Measurements from ENCODE around the gene GABBR1. TPM values are rescaled to one million over a fixed set of nuclear protein-coding genes. Genes with fewer than 3 reads are reported as not detected.

GABBR1 gene
- total RNA-seq, 4 donors from 2014 or later, result 15.0 to 49.5 (median 20.6) TPM

GRCh38 chr6:29537714-29538403, 95.1 kb downstream of the GABBR1 start:
- TF ChIP-seq CTCF (IDR thresholded peaks at IDR 0.05), result no peak
- no peak for TF ChIP-seq POLR2A (IDR thresholded peaks at IDR 0.05)
- intact Hi-C loops (cut with DNase I; ENCODE audit: low total_unique reads), result no loop called here

GRCh38 chr6:29532320-29532951, 100.5 kb downstream of the GABBR1 start:
- TF ChIP-seq CTCF (IDR thresholded peaks at IDR 0.05) (no peak), POLR2A (IDR thresholded peaks at IDR 0.05) (no peak)
- WGBS, 2 donors, result 55 to 63% methylated on average over 1 of the region's 2 CpGs
- no peak for DNase-seq (ENCODE audit: low spot score in 2 of 2)
- no peak overlapping the region for H3K4me3 ChIP-seq (ENCODE audit: low read depth, poor library complexity, severe bottlenecking)
- intact Hi-C loops (cut with DNase I; ENCODE audit: low total_unique reads), result no loop called here

More at GRCh38 chr6:29537714-29538403, 95.1 kb downstream of the GABBR1 start:
- H3K4me3 ChIP-seq (ENCODE audit: low read depth, poor library complexity, severe bottlenecking), result no peak overlapping the region
- no peak for DNase-seq (ENCODE audit: low spot score in 2 of 2)
- 74 to 80% methylated on average over 4 of the region's 4 CpGs for WGBS, 2 donors

GRCh38 chr6:29531668-29532067, 101.3 kb downstream of the GABBR1 start:
- no peak overlapping the region for H3K4me3 ChIP-seq (ENCODE audit: low read depth, poor library complexity, severe bottlenecking)
- DNase-seq (ENCODE audit: low spot score in 2 of 2), result no peak
- 56 to 91% methylated on average over 3 of the region's 3 CpGs for WGBS, 2 donors
- TF ChIP-seq POLR2A (IDR thresholded peaks at IDR 0.05) (no peak), CTCF (IDR thresholded peaks at IDR 0.05) (no peak)
- intact Hi-C loops (cut with DNase I; ENCODE audit: low total_unique reads), result no loop called here

GRCh38 chr6:29530671-29531310, 102.2 kb downstream of the GABBR1 start:
- TF ChIP-seq CTCF (IDR thresholded peaks at IDR 0.05) (no peak), POLR2A (IDR thresholded peaks at IDR 0.05) (no peak)
- DNase-seq (ENCODE audit: low spot score in 2 of 2), result no peak
- WGBS, 2 donors, result 88 to 90% methylated on average over 2 of the region's 2 CpGs
- no peak overlapping the region for H3K4me3 ChIP-seq (ENCODE audit: low read depth, poor library complexity, severe bottlenecking)
- intact Hi-C loops (cut with DNase I; ENCODE audit: low total_unique reads), result no loop called here

GRCh38 chr6:29529956-29530355, 103.0 kb downstream of the GABBR1 start:
- H3K4me3 ChIP-seq (ENCODE audit: low read depth, poor library complexity, severe bottlenecking), result no peak overlapping the region
- DNase-seq (ENCODE audit: low spot score in 2 of 2), result no peak
- intact Hi-C loops (cut with DNase I; ENCODE audit: low total_unique reads), result no loop called here
- 87 to 93% methylated on average over 3 of the region's 3 CpGs for WGBS, 2 donors
- no peak for TF ChIP-seq POLR2A (IDR thresholded peaks at IDR 0.05)
- no peak for TF ChIP-seq CTCF (IDR thresholded peaks at IDR 0.05)
